NCI-H460 (cell line): ENCODE data around the gene RNF183. TPM values are rescaled to one million over a fixed set of nuclear protein-coding genes. Genes with fewer than 3 reads are reported as not detected.
"Not testable (repeated sequence)": the region's sequence is repeated elsewhere in the genome, so short reads cannot be mapped to it uniquely, and the experiment has no call there.

Experiments
- DNase-seq: peaks from one replicate; pipeline ENCODE4 v3.0.0-alpha.2; 2016; ENCODE audit warnings: low read depth; ENCODE audit errors: extremely low read depth
- total RNA-seq: library from RNA; depleted of rRNA; stranded (reverse); fragments of >200 nt; shearing (Covaris generic); gene quantifications from 2 replicates; pipeline ENCODE4 v1.2.3, GENCODE V29; 2014; rRNA removed

Gene RNF183
- total RNA-seq, 1 experiment from 2014 or later: 0.32 TPM

DNA sequence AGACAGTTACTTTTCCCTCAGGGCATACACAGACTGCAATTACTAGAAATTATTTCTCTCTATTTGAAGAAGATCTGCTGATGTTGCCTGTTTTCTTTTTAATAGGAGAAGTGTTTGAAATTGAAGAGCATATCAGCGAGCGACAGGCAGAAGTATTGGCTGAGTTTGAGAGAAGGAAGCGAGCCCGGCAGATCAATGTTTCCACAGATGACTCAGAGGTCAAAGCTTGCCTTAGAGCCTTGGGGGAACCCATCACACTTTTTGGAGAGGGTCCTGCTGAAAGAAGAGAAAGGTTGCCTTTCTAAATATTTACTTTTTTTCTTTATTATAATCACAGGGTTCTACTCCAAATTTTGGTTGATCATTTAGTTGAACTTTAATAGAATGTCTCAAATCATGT, 24.3 kb downstream of the RNF183 start:
- no peak for DNase-seq

- peak; percentile 96 for DNase-seq
Measured at GRCh38 chr9:113275157-113276131, 27.7 kb downstream of the RNF183 start, which contains the start of the genes CDC26 and PRPF4. Gene CDC26 (minus strand): TSS chr9:113275572. CDS start chr9:113272507, 3,065 bp downstream. Gene PRPF4 (plus strand): TSS chr9:113275658. CDS start chr9:113275744, 86 bp downstream.

GRCh38 chr9:113274474-113275156, 28.6 kb downstream of the RNF183 start:
- peak; percentile 69 for DNase-seq

DNA sequence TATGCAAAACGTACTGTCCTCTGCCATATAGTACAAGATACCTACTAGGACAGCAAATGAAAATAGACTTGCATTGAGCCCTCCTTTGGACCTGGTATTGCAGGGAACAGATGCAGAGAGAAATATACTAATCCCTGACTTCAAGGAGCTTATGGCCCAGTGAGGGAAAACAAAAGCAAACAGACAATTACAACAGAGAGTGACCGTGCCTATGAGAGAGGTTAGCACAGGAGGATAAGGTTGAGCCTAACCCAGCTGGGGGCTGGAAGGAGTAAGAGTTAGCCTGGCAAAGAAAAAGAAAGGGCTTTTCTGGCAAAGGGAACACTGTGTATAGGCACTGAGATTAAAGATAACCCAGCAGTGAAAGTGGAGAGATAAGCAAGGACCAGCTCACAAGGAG, 33.3 kb downstream of the RNF183 start:
- DNase-seq: no peak

DNA sequence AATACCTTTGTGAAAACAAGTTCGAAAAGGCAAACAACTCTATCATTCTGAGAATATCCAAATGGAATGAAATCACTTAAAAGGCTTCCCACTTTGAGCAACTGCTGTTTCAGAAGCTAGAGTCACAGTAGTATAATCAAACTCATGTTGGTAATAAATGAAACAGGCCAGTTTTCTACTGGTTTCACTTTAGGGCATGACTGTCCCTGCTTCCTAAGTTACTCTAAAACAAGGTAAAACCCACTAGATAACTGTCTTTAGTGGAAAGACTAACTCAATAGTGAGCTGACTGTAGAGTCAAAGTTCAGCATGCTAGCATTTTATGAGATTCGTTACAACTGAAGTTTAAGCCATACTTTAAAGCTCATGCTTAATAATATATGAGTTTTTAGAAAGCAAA, 33.8 kb downstream of the RNF183 start:
- no peak for DNase-seq

- DNase-seq: no peak
Measured at GRCh38 chr9:113267911-113268566, 35.1 kb downstream of the RNF183 start.

GRCh38 chr9:113266174-113266573, 37.0 kb downstream of the RNF183 start:
- DNase-seq: no peak

DNA sequence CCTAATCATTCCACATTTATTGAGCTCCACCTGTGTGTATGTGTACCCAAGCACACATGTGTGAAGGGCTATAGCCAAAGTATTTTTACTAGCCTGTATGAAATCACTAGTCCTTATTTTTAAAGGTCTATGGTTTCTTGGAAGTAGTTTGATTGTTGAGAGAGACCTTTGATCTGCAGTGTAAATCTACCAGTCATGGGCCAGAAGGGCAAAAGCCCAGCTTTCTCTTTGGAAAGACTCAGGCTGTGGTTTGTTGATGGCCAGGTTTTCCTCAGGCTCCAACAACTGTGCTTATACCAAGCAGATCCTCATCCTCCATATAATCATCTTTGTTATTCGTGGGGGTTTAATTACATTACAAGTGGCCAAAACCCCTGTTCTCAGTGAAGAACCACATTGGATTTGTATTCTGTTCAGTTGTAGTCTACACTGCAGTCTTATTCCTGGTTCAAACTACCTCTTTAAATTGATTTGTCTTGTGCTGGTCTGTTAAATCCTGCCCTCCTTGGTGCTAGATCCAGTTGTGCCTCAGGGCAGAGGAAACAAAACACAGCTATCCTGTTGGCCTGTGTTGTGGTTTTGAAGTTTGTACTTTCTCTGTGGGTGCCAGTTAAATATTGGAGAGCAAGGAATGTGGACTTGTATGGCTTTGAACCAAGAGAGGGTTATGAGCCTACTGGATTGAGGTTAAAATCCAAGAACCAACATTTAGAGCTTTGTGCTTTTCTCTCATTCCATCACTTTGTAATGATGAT, 41.1 kb downstream of the RNF183 start:
- no peak for DNase-seq

- no peak for DNase-seq
Measured at GRCh38 chr9:113258282-113258681, 44.9 kb downstream of the RNF183 start.

- no peak for DNase-seq
Measured at GRCh38 chr9:113257863-113258262, 45.3 kb downstream of the RNF183 start.

- no peak for DNase-seq
Measured at GRCh38 chr9:113255438-113255837, 47.7 kb downstream of the RNF183 start.

DNA sequence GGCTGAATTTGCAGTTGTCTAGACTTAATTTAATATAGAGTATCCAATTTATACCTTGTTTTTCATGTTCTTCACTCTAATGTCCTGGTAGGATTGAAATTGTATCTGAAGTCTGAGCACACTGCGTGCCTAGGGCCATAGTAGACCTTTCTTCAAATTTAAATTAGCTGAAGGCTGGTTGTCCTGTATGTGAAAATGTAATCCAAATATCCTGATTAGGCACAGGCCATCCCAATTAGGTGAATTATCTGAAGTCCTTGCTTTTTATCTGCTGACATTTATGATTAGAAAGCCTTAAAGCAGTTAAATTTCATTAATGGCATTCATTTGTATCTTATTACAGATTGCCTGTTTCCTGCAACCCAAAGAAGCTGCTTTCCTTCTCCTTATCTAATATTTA, 48.2 kb downstream of the RNF183 start:
- DNase-seq: no peak

DNA sequence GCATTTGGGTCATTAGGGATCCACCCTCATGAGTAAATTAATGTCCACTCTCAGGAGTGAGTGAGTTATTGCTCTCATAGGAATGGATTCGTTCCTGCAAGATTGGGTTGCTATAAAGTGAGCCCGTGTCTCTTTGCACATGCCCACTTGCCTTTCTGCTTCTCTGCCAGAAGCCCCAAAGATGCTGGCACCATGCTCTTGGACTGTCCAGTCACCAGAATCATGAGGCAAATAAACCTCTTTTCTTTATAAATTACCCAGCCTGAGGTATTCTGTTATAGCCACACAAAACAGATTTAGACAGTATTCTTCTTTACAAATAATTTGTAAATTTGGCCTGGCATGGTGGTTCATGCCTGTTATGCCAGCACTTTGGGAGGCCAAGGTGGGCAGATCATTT, 52.4 kb downstream of the RNF183 start:
- no peak for DNase-seq

DNA sequence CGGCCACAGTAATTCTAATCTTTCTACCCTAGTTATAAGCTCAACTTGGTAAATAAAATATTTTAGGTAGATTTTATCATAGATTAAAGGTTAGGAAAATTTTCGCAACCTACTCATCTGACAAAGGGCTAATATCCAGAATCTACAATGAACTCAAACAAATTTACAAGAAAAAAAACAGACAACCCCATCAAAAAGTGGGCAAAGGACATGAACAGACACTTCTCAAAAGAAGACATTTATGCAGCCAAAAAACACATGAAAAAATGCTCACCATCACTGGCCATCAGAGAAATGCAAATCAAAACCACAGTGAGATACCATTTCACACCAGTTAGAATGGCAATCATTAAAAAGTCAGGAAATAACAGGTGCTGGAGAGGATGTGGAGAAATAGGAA, 53.5 kb downstream of the RNF183 start:
- not testable (repeated sequence) for DNase-seq

GRCh38 chr9:113247640-113248039, 55.5 kb downstream of the RNF183 start:
- DNase-seq: no peak

Other genes with a start within 250 kb of the RNF183 start
- not detected in 2 replicates for gene ZFP37, start 246.7 kb downstream of the RNF183 start, total RNA-seq
- gene SLC31A2, start 152.4 kb downstream of the RNF183 start, total RNA-seq: 5.2 and 5.6 TPM in 2 replicates
- gene FKBP15, start 82.1 kb downstream of the RNF183 start, total RNA-seq: 15.7 and 16.8 TPM in 2 replicates
- 55.1 and 68.3 TPM in 2 replicates for gene SLC31A1, start 81.8 kb downstream of the RNF183 start, total RNA-seq
- 74.6 and 89.3 TPM in 2 replicates for gene CDC26, start 27.8 kb downstream of the RNF183 start, total RNA-seq
- 51.0 and 51.7 TPM in 2 replicates for gene PRPF4, start 27.7 kb downstream of the RNF183 start, total RNA-seq
- gene WDR31, start 36.9 kb upstream of the RNF183 start, total RNA-seq: 1.5 and 1.7 TPM in 2 replicates
- 0.12 TPM in 1 of 2 replicates, not detected in the other for gene BSPRY, start 46.2 kb upstream of the RNF183 start, total RNA-seq
- gene HDHD3, start 73.6 kb upstream of the RNF183 start, total RNA-seq: 10.8 and 14.8 TPM in 2 replicates
- gene ALAD, start 97.9 kb upstream of the RNF183 start, total RNA-seq: 7.3 and 8.6 TPM in 2 replicates
- gene POLE3, start 107.3 kb upstream of the RNF183 start, total RNA-seq: 109 and 127 TPM in 2 replicates
- gene C9orf43, start 107.4 kb upstream of the RNF183 start, total RNA-seq: 0.40 and 0.87 TPM in 2 replicates
- gene RGS3, start 160.4 kb upstream of the RNF183 start, total RNA-seq: 26.9 and 28.3 TPM in 2 replicates